ENCODE results near the gene RARB. TPM values are rescaled to one million over a fixed set of nuclear protein-coding genes. Genes with fewer than 3 reads are reported as not detected.

RARB gene
- total and polyA plus RNA-seq, 9 of the 15 experiments (the other 6 are each of a cell fraction or from before 2014, with no cell fraction given): 0.15 to 1.3 (median 0.27) TPM

- TF ChIP-seq CREM (IDR thresholded peaks at IDR 0.05; ENCODE audit: low read depth): peak; percentile 45; the same call in 1 of the 2 replicates
- TF ChIP-seq C11orf30 (IDR thresholded peaks at IDR 0.05; ENCODE audit: low read depth): no peak
- TF ChIP-seq PREB (CRISPR knock-in tag; IDR thresholded peaks at IDR 0.05): 0 out of 2 replicates have a peak, but pooled peaks have one; percentile 61
- TF ChIP-seq NONO (IDR thresholded peaks at IDR 0.05; ENCODE audit: low read depth in 2 of 2, low read length in 1 of 2): peak in 1 of 2 experiments; percentile 95; a peak in 2 of 4 replicates
- TF ChIP-seq HMBOX1 (IDR thresholded peaks at IDR 0.05): 0 out of 2 replicates have a peak, but pooled peaks have one; percentile 17
- peak; percentile 74 for TF ChIP-seq TCF7L2 (IDR thresholded peaks at IDR 0.05; ENCODE audit: low read depth, low read length)
- TF ChIP-seq NFRKB (IDR thresholded peaks at IDR 0.05; ENCODE audit: low read depth): no peak
- no peak for TF ChIP-seq EZH2 (IDR thresholded peaks at IDR 0.05; ENCODE audit: borderline replicate concordance, low read depth, low read length)
- TF ChIP-seq POLR3A (IDR thresholded peaks at IDR 0.05; ENCODE audit: borderline replicate concordance, extremely low read depth, insufficient read depth, insufficient read length): no peak
- TF ChIP-seq PBX2 (CRISPR knock-in tag; IDR thresholded peaks at IDR 0.05; ENCODE audit: low read depth): no peak
- TF ChIP-seq PBX2 (tag; conservative IDR thresholded peaks at IDR 0.05; ENCODE audit: low read depth): peak; percentile 87
- TF ChIP-seq TCFL5 (CRISPR knock-in tag; conservative IDR thresholded peaks at IDR 0.05): no peak
- TF ChIP-seq ZNF41 (CRISPR knock-in tag; conservative IDR thresholded peaks at IDR 0.05): no peak
- TF ChIP-seq HMG20B (CRISPR knock-in tag; IDR thresholded peaks at IDR 0.05): no peak
- no peak for TF ChIP-seq CEBPG (CRISPR knock-in tag; IDR thresholded peaks at IDR 0.05)
- peak in 1 of 2 experiments; percentile 59; a peak in 3 of 4 replicates for TF ChIP-seq CEBPG (tag; conservative IDR thresholded peaks at IDR 0.05 in 1 of 2, IDR thresholded peaks at IDR 0.05 in 1 of 2)
- TF ChIP-seq CEBPZ (IDR thresholded peaks at IDR 0.05; ENCODE audit: borderline replicate concordance, low read depth, low read length): no peak
- TF ChIP-seq NR1H2 (CRISPR knock-in tag; IDR thresholded peaks at IDR 0.05): no peak
- peak; percentile 98 for TF ChIP-seq ATF7 (IDR thresholded peaks at IDR 0.05)
Observed at GRCh38 chr3:25427942-25428788, at the start of gene RARB (continued).

All from K562 (cell line).